HEK293 (cell line): ENCODE results near the gene LDLRAD4.

ENCODE experiments used
- HOXA7 ChIP-seq: sonication (generic); formaldehyde crosslinking; IDR thresholded peaks from 2 replicates; pipeline ENCODE4 v1.8.1; 2022; ENCODE audit warnings: missing genetic modification reagents, borderline replicate concordance
- RBAK ChIP-seq: fragments of 450-650 bp; formaldehyde crosslinking; IDR thresholded peaks from 2 replicates; pipeline ENCODE4 v1.5.1; 2016; ENCODE audit warnings: missing biosample characterization, missing genetic modification characterization
- REST ChIP-seq: fragments of 450-650 bp; formaldehyde crosslinking; IDR thresholded peaks from 2 replicates; pipeline ENCODE4 v1.5.1; 2016; ENCODE audit warnings: missing biosample characterization, missing genetic modification characterization
- ZNF174 ChIP-seq: fragments of 450-650 bp; formaldehyde crosslinking; IDR thresholded peaks from 2 replicates; pipeline ENCODE4 v1.5.0; 2017; ENCODE audit warnings: missing biosample characterization, mild to moderate bottlenecking, missing genetic modification characterization
- ZNF350 ChIP-seq: fragments of 450-650 bp; formaldehyde crosslinking; IDR thresholded peaks from 2 replicates; pipeline ENCODE4 v1.5.0; 2017; ENCODE audit warnings: missing biosample characterization, mild to moderate bottlenecking, missing genetic modification characterization
- ZNF830 ChIP-seq: fragments of 450-650 bp; IDR thresholded peaks from 2 replicates; pipeline ENCODE4 v1.5.0; 2018; ENCODE audit warnings: missing biosample characterization, missing genetic modification characterization, low read depth, mild to moderate bottlenecking, moderate library complexity
- TF ChIP-seq, protein P1 (sequence below): fragments of 450-650 bp; formaldehyde crosslinking; IDR thresholded peaks from 2 replicates; pipeline ENCODE4 v1.5.1; 2016; ENCODE audit warnings: missing biosample characterization, missing genetic modification characterization

DNA sequence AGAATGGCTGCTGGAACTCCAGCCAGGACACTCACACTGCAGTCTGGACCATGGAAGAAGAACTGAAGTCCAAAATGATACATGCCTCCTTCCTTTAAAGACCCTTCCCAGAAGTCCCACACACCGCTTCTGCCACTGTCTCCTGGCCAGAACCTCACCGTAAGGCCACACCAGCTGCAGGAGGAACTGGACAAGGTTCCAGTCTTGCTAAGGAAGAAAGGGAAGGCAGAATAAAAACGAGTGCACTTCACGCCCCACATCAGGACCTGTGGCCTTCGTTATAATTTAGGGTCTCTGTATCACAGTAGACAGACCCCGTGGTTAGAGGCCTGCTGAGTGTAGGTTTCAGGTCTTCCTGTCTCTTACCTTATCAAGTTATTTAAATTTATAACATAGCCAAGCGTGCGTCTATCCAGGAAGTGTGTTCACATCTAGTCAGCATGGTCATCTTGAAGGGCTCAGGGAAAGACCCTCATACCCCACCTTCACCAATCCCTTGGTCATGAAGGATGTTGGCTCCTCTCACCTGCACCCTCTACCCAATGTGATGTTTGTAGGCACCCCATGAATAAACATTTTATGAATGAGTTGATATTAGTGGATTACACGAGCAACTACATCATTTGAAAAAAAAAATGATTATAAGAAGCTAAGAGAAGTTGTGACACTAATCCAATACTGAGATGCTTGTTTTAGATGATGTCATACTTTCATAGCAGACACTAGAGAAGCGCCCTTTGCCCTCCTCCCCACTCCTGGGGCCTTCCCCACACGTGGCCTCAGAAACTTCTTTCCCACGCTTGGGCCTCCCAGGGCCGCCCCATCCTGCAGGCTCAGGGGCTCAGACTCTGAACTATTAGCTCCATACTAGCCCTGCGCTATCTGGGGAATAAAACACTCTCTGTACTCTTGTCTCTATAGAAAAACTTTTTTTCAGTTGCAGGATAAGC, 350.2 kb downstream of the LDLRAD4 start:
- TF ChIP-seq, protein P1, sequence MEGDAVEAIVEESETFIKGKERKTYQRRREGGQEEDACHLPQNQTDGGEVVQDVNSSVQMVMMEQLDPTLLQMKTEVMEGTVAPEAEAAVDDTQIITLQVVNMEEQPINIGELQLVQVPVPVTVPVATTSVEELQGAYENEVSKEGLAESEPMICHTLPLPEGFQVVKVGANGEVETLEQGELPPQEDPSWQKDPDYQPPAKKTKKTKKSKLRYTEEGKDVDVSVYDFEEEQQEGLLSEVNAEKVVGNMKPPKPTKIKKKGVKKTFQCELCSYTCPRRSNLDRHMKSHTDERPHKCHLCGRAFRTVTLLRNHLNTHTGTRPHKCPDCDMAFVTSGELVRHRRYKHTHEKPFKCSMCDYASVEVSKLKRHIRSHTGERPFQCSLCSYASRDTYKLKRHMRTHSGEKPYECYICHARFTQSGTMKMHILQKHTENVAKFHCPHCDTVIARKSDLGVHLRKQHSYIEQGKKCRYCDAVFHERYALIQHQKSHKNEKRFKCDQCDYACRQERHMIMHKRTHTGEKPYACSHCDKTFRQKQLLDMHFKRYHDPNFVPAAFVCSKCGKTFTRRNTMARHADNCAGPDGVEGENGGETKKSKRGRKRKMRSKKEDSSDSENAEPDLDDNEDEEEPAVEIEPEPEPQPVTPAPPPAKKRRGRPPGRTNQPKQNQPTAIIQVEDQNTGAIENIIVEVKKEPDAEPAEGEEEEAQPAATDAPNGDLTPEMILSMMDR: no peak
- TF ChIP-seq ZNF350 (tag by site-specific recombination) (no peak), ZNF174 (tag by site-specific recombination) (no peak), REST (tag by site-specific recombination) (no peak), RBAK (tag by site-specific recombination) (no peak), HOXA7 (CRISPR knock-in tag) (no peak), ZNF830 (tag by site-specific recombination) (no peak)
